Activated CD4-positive, CD25-positive, alpha-beta regulatory T cell (primary cell): Measurements from ENCODE around the gene SOX18.
"Not testable (repeated sequence)": the region's sequence is repeated elsewhere in the genome, so short reads cannot be mapped to it uniquely, and the experiment has no call there.

Source experiments
- DNase-seq, 4 experiments: peaks; one replicate each; lab custom pipeline; 2025; lab: John Stamatoyannopoulos, UW

Gene SOX18

GRCh38 chr20:64023361-64024140 is 25.9 kb downstream of the SOX18 start:
- no peak for DNase-seq

GRCh38 chr20:64022671-64023360 is 26.6 kb downstream of the SOX18 start:
- DNase-seq = no peak

- no peak for DNase-seq
Measured at GRCh38 chr20:64021124-64021975, 28.1 kb downstream of the SOX18 start.

- DNase-seq = no peak
Measured at GRCh38 chr20:64015635-64016034, 33.8 kb downstream of the SOX18 start.

GRCh38 chr20:64012385-64013154 is 36.9 kb downstream of the SOX18 start:
- DNase-seq = not testable (repeated sequence)

- no peak for DNase-seq
Measured at GRCh38 chr20:64011366-64011779, 38.1 kb downstream of the SOX18 start.

GRCh38 chr20:64010711-64011237 is 38.7 kb downstream of the SOX18 start:
- DNase-seq = no peak

- no peak for DNase-seq
Measured at GRCh38 chr20:64009811-64010387, 39.5 kb downstream of the SOX18 start.

GRCh38 chr20:64006902-64007301 is 42.5 kb downstream of the SOX18 start:
- no peak for DNase-seq

- no peak for DNase-seq
Measured at GRCh38 chr20:64006490-64006889, 42.9 kb downstream of the SOX18 start.

GRCh38 chr20:64005394-64005793 is 44.0 kb downstream of the SOX18 start:
- no peak for DNase-seq

GRCh38 chr20:64003960-64004725 is 45.3 kb downstream of the SOX18 start:
- DNase-seq = no peak

- no peak for DNase-seq
Measured at GRCh38 chr20:64001607-64002011, 47.8 kb downstream of the SOX18 start.

GRCh38 chr20:64000906-64001305 is 48.5 kb downstream of the SOX18 start:
- DNase-seq = no peak
